ENCODE results near the gene FBXL22.

DNA sequence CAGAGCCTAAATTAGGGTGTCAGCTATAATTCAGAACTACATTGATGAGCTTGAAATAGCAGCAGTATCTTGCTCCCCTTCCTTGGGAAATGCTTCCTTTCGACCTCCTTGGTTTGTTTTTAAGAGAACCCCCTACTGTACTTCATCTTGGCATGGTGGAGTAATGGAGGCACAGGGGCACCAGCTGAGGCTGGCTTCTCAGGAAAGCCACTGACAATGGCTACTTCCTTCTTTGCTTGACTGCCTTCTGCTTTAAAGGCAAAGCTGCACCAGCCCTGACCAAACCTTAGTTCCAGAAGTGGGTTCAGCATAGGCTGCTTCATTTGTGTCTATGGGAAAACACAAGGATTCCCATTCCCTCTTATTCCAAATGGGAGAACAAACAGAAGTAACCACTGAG, 1.5 kb upstream of the FBXL22 start:
- TF ChIP-seq, protein P1, sequence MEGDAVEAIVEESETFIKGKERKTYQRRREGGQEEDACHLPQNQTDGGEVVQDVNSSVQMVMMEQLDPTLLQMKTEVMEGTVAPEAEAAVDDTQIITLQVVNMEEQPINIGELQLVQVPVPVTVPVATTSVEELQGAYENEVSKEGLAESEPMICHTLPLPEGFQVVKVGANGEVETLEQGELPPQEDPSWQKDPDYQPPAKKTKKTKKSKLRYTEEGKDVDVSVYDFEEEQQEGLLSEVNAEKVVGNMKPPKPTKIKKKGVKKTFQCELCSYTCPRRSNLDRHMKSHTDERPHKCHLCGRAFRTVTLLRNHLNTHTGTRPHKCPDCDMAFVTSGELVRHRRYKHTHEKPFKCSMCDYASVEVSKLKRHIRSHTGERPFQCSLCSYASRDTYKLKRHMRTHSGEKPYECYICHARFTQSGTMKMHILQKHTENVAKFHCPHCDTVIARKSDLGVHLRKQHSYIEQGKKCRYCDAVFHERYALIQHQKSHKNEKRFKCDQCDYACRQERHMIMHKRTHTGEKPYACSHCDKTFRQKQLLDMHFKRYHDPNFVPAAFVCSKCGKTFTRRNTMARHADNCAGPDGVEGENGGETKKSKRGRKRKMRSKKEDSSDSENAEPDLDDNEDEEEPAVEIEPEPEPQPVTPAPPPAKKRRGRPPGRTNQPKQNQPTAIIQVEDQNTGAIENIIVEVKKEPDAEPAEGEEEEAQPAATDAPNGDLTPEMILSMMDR (IDR thresholded peaks at IDR 0.05), result no peak
- no peak for TF ChIP-seq POLR2A (IDR thresholded peaks at IDR 0.05)
